Ectodermal cell (in vitro differentiated cells): Measurements from ENCODE around the gene EVX2.

Source experiments
- H3K27ac ChIP-seq: 2 replicates; pipeline ENCODE4 v1.7.0; 2013; ENCODE audit warnings: mild to moderate bottlenecking, low read depth, low read length; ENCODE audit not compliant: insufficient read depth, poor library complexity, severe bottlenecking
- H3K27me3 ChIP-seq: 2 replicates; pipeline ENCODE4 v1.7.0; 2013; ENCODE audit warnings: mild to moderate bottlenecking, low read length; ENCODE audit not compliant: insufficient read depth, control insufficient read depth, poor library complexity, severe bottlenecking
- H3K36me3 ChIP-seq: one replicate; pipeline ENCODE4 v1.7.0; 2013; ENCODE audit warnings: low read length; ENCODE audit not compliant: control insufficient read depth, insufficient read depth
- H3K4me1 ChIP-seq: one replicate; pipeline ENCODE4 v1.7.0; 2013; ENCODE audit warnings: low read length; ENCODE audit not compliant: control insufficient read depth, insufficient read depth
- H3K4me3 ChIP-seq: 2 replicates; pipeline ENCODE4 v1.7.0; 2013; ENCODE audit warnings: low read depth, low read length, control low read depth; ENCODE audit not compliant: insufficient read depth
- H3K9me3 ChIP-seq: 2 replicates; pipeline ENCODE4 v1.7.0; 2013; ENCODE audit warnings: mild to moderate bottlenecking, low read length, moderate library complexity; ENCODE audit not compliant: control insufficient read depth
- WGBS, 2 experiments: methylation state at CpG; one replicate each; pipeline ENCODE4 v1.1.7; 2013; ENCODE audit warnings: missing lambda C conversion rate in 2 of 2; 5-methylcytosine and 5-hydroxymethylcytosine counted together

Gene EVX2

GRCh38 chr2:176035013-176035691 lies 48.6 kb downstream of the EVX2 start:
- no peaks in the 10 kb centered on the region for H3K9me3 ChIP-seq
- no peaks in the 10 kb centered on the region for H3K4me1 ChIP-seq
- H3K36me3 ChIP-seq: no peaks in the 10 kb centered on the region
- no peaks in the 10 kb centered on the region for H3K27me3 ChIP-seq
- H3K4me3 ChIP-seq: no peak overlapping the region
- 87 to 88% methylated on average over 6 of the region's 6 CpGs for WGBS, 2 experiments
- no peak overlapping the region for H3K27ac ChIP-seq

- Histone ChIP-seq H3K4me3 (no peak overlapping the region), H3K27ac (no peak overlapping the region), H3K9me3 (no peaks in the 10 kb centered on the region), H3K27me3 (no peaks in the 10 kb centered on the region), H3K36me3 (no peaks in the 10 kb centered on the region), H3K4me1 (no peaks in the 10 kb centered on the region)
- 83% methylated on average over 2 of the region's 2 CpGs; no CpG with 5 or more reads in 1 of the 2 experiments for WGBS, 2 experiments
Observed at GRCh38 chr2:176027806-176028205, 56.0 kb downstream of the EVX2 start.
